Natural killer cell treated with Interleukin-12 subunit alpha and Interleukin-12 subunit beta and Interleukin-15 and Interleukin-18, amount 100 ng/mL, for 72 hours (primary cell): ENCODE results near the gene NLGN3. TPM values are rescaled to one million over a fixed set of nuclear protein-coding genes. Genes with fewer than 3 reads are reported as not detected.

Experiments
- ATAC-seq, 2 donors: fragments of 150-1000 bp; cut with Tn5 transposase in 1 of 2; sonication (Bioruptor Pico), chemical (Tn5 transposase) in 1 of 2; 2 replicates each; pipeline ENCODE4 v1.10.0; 2021
- DNase-seq: peaks from one replicate; pipeline ENCODE4 v3.0.0; 2022; ENCODE audit warnings: low spot score
- H3K27ac Mint-ChIP-seq, 2 donors: 1 replicate in 1 of 2; 2 replicates in 1 of 2; pipeline ENCODE4 v1.8.0; 2022; ENCODE audit warnings: mixed read lengths in 2 of 2, mild to moderate bottlenecking in 1 of 2, moderate library complexity in 1 of 2
- H3K27me3 Mint-ChIP-seq, 2 donors: 1 replicate in 1 of 2; 2 replicates in 1 of 2; pipeline ENCODE4 v1.8.0; 2022; ENCODE audit warnings: mixed read lengths in 2 of 2
- H3K36me3 Mint-ChIP-seq: one replicate; pipeline ENCODE4 v1.8.0; 2022; ENCODE audit warnings: mixed read lengths
- H3K4me1 Mint-ChIP-seq, 2 donors: 1 replicate in 1 of 2; 2 replicates in 1 of 2; pipeline ENCODE4 v1.8.0; 2022; ENCODE audit warnings: low read depth in 2 of 2, mixed read lengths in 2 of 2, mild to moderate bottlenecking in 1 of 2
- H3K4me3 Mint-ChIP-seq: one replicate; pipeline ENCODE4 v1.8.0; 2022; ENCODE audit warnings: mixed read lengths
- H3K9me3 Mint-ChIP-seq: 2 replicates; pipeline ENCODE4 v1.8.0; 2022; ENCODE audit warnings: mixed read lengths
- total RNA-seq, 2 donors: library from RNA; stranded (reverse); gene quantifications; one replicate each; pipeline ENCODE4 v1.2.3, GENCODE V29; 2022

The NLGN3 gene
- total RNA-seq, 2 donors from 2014 or later, result 0.78 to 1.6 TPM

DNA sequence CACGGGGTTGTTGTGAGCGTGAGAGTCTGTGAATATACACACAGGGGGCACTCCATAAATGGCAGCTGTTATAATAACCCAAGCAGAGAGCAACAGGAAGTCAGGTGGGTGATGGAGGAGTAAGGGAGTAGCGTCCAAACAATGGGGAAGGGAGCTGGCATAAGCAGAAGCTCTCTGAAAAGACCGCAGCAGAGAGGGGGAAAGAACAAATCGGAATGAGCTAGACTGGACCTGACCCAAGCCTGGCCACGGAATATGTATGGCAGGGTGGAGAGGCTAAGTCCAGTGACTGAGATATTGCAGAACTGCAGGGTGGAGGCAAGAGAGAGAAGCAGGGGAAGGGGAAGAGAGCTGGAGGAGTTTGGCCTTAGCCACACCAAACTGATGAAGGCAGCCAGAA lies 71.8 kb downstream of the NLGN3 start:
- Mint-ChIP-seq H3K27me3 (peaks cover 0 to 12% of the 10 kb centered on the region in 2 donors), H3K4me3 (no peak overlapping the region), H3K4me1 (no peaks in the 10 kb centered on the region), H3K27ac (no peak overlapping the region), H3K36me3 (no peaks in the 10 kb centered on the region), H3K9me3 (no peaks in the 10 kb centered on the region)
- no peak for ATAC-seq
- no peak for DNase-seq

DNA sequence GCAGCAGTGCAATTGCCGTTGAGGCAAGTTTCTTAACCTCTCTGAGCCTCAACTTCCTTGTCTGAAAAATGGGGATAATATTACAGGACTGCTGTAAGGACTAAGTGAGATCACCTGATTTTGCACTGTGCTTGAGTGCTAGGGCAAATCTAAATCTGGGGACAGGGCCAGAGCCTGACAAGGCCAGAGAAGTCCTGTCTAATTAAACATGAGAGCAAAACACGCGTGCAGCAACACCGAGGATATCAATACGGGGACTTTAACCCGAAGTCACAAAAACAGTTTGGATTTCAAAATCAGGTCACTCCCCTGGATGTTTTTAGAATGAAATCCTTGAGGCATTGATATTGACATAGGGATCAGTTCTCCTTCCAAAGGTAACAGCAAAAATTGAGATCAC lies 72.7 kb downstream of the NLGN3 start:
- H3K27ac Mint-ChIP-seq, result no peak overlapping the region
- no peak for DNase-seq
- no peak for ATAC-seq
- no peaks in the 10 kb centered on the region for H3K4me1 Mint-ChIP-seq
- peaks cover 0 to 10% of the 10 kb centered on the region in 2 donors for H3K27me3 Mint-ChIP-seq
- H3K4me3 Mint-ChIP-seq, result no peak overlapping the region
- no peaks in the 10 kb centered on the region for H3K36me3 Mint-ChIP-seq
- no peaks in the 10 kb centered on the region for H3K9me3 Mint-ChIP-seq

Other genes starting within 250 kb of the NLGN3 start
- not detected for gene TEX11, start 236.1 kb upstream of the NLGN3 start, total RNA-seq
- gene SLC7A3, start 213.7 kb upstream of the NLGN3 start, total RNA-seq, result not detected
- gene SNX12, start 76.5 kb upstream of the NLGN3 start, total RNA-seq, result 10 to 100 TPM; 43.3 to 51.8 TPM
- 10 to 100 TPM; 10.0 to 20.6 TPM for gene FOXO4, start 49.0 kb upstream of the NLGN3 start, total RNA-seq
- gene CXorf65, start 38.1 kb upstream of the NLGN3 start, total RNA-seq, result 10 to 100 TPM; 18.0 to 28.1 TPM
- gene IL2RG, start 33.3 kb upstream of the NLGN3 start, total RNA-seq, result 100 to 1,000 TPM; 241 to 512 TPM
- gene MED12, start 26.2 kb upstream of the NLGN3 start, total RNA-seq, result 10 to 100 TPM; 68.5 to 72.9 TPM
- not detected for gene GJB1, start 78.4 kb downstream of the NLGN3 start, total RNA-seq
- gene ZMYM3, start 109.3 kb downstream of the NLGN3 start, total RNA-seq, result 10 to 100 TPM; 14.7 to 16.8 TPM
- 100 to 1,000 TPM; 403 to 406 TPM for gene NONO, start 138.8 kb downstream of the NLGN3 start, total RNA-seq
- gene ITGB1BP2, start 156.9 kb downstream of the NLGN3 start, total RNA-seq, result 10 to 100 TPM in 1 of 2 donors, 1 to 10 TPM in 1; 2.5 to 10.4 TPM
- gene TAF1, start 221.5 kb downstream of the NLGN3 start, total RNA-seq, result 10 to 100 TPM; 35.6 to 62.2 TPM